IMR-90 (cell line): ENCODE measurements around the gene ASXL2.
"Not testable (repeated sequence)": the region's sequence is repeated elsewhere in the genome, so short reads cannot be mapped to it uniquely, and the experiment has no call there.

Source experiments
- CEBPB ChIP-seq: IDR thresholded peaks from 2 replicates; pipeline ENCODE4 v1.6.1; 2012; ENCODE audit warnings: low read depth, low read length, improper control_type of control experiment
- MAFK ChIP-seq: IDR thresholded peaks from 2 replicates; pipeline ENCODE4 v1.6.1; 2012; ENCODE audit warnings: low read depth, low read length, improper control_type of control experiment
- MXI1 ChIP-seq: IDR thresholded peaks from 2 replicates; pipeline ENCODE4 v1.6.1; 2012; ENCODE audit warnings: low read depth, mild to moderate bottlenecking, low read length, moderate library complexity, borderline replicate concordance
- NFE2L2 ChIP-seq: fragments of 150-350 bp; IDR thresholded peaks from 2 replicates; pipeline ENCODE4 v1.6.1; 2016; ENCODE audit warnings: low read depth, mild to moderate bottlenecking, low read length
- POLR2A ChIP-seq: IDR thresholded peaks from 2 replicates; pipeline ENCODE4 v1.6.1; 2012; ENCODE audit warnings: mild to moderate bottlenecking, low read depth, low read length
- RAD21 ChIP-seq: IDR thresholded peaks from 2 replicates; pipeline ENCODE4 v1.6.1; 2012; ENCODE audit warnings: low read length, improper control_type of control experiment
- RCOR1 ChIP-seq: IDR thresholded peaks from 2 replicates; pipeline ENCODE4 v1.6.1; 2012; ENCODE audit warnings: mild to moderate bottlenecking, low read length, improper control_type of control experiment; ENCODE audit not compliant: insufficient replicate concordance
- RFX5 ChIP-seq: IDR thresholded peaks from 2 replicates; pipeline ENCODE4 v1.8.0; 2012; ENCODE audit warnings: low read depth, mild to moderate bottlenecking, low read length, moderate library complexity
- SMC3 ChIP-seq: fragments of 150-350 bp; IDR thresholded peaks from 2 replicates; pipeline ENCODE4 v1.6.1; 2016; ENCODE audit warnings: low read depth, mild to moderate bottlenecking, antibody characterized with exemption, low read length, moderate library complexity
- TF ChIP-seq, protein P1 (sequence below): conservative IDR thresholded peaks from 2 replicates; pipeline ENCODE4 v1.5.1; 2012; ENCODE audit warnings: mild to moderate bottlenecking, low read depth, low read length, improper control_type of control experiment
- TF ChIP-seq, protein P2 (sequence below): fragments of 150-350 bp; IDR thresholded peaks from 2 replicates; pipeline ENCODE4 v1.6.1; 2016; ENCODE audit warnings: low read depth, mild to moderate bottlenecking, low read length, moderate library complexity, borderline replicate concordance

DNA sequence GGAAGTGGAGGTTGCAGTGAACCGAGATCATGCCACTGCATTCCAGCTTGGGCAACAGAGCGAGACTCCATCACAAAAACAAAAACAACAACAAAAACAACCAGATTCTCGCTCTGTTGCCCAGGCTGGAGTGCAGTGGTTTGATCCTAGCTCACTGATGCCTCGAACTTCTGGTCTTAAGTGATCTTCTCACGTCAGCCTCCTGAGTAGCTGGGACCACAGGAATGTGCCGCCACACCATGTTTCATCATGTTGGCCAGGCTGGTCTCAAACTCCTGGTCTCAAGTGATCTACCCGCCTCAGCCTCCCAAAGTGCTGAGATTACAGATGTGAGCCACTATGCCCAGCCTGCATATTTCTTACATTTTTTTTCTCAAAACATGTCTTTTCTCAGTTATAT lies 39.1 kb upstream of the ASXL2 start:
- TF ChIP-seq POLR2A, RCOR1, RAD21, SMC3, CEBPB, RFX5, NFE2L2, MAFK, MXI1: not testable (repeated sequence)
- TF ChIP-seq, protein P1, sequence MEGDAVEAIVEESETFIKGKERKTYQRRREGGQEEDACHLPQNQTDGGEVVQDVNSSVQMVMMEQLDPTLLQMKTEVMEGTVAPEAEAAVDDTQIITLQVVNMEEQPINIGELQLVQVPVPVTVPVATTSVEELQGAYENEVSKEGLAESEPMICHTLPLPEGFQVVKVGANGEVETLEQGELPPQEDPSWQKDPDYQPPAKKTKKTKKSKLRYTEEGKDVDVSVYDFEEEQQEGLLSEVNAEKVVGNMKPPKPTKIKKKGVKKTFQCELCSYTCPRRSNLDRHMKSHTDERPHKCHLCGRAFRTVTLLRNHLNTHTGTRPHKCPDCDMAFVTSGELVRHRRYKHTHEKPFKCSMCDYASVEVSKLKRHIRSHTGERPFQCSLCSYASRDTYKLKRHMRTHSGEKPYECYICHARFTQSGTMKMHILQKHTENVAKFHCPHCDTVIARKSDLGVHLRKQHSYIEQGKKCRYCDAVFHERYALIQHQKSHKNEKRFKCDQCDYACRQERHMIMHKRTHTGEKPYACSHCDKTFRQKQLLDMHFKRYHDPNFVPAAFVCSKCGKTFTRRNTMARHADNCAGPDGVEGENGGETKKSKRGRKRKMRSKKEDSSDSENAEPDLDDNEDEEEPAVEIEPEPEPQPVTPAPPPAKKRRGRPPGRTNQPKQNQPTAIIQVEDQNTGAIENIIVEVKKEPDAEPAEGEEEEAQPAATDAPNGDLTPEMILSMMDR = not testable (repeated sequence)
- TF ChIP-seq, protein P2, sequence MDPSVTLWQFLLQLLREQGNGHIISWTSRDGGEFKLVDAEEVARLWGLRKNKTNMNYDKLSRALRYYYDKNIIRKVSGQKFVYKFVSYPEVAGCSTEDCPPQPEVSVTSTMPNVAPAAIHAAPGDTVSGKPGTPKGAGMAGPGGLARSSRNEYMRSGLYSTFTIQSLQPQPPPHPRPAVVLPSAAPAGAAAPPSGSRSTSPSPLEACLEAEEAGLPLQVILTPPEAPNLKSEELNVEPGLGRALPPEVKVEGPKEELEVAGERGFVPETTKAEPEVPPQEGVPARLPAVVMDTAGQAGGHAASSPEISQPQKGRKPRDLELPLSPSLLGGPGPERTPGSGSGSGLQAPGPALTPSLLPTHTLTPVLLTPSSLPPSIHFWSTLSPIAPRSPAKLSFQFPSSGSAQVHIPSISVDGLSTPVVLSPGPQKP = not testable (repeated sequence)
